HepG2 (cell line): ENCODE measurements around the gene ELMOD1. TPM values are rescaled to one million over a fixed set of nuclear protein-coding genes. Genes with fewer than 3 reads are reported as not detected.

Experiments
- ATAC-seq: fragments of 200-7000 bp; cut with Tn5 transposase; 3 replicates; pipeline ENCODE4 v1.9.1; 2020; ENCODE audit warnings: mild to moderate bottlenecking, moderate library complexity
- BruUV-seq: library from RNA; stranded (reverse); fragments of 400-500 nt; replicated peaks from 2 replicates; lab custom pipeline; 2021; lab: Mats Ljungman, UMichigan
- CTCF ChIA-PET: fragments of 300-600 bp; formaldehyde crosslinking; extraction: SDS; loops from one replicate; lab custom pipeline; 2021; ENCODE audit warnings: low total read pairs, inconsistent platforms, low intra/inter-chr PET ratio; lab: Yijun Ruan, JAX
- POLR2A ChIA-PET: fragments of 350-600 bp; sonication (Branson Sonifier 250); formaldehyde crosslinking; loops from one replicate; lab custom pipeline; 2020; ENCODE audit warnings: antibody characterized with exemption, inconsistent platforms; lab: Yijun Ruan, JAX
- DNase-seq: peaks from one replicate; pipeline ENCODE4 v3.0.0-alpha.2; 2015; ENCODE audit warnings: low spot score
- FAIRE-seq: peaks from 3 replicates; lab custom pipeline; 2011; peaks lifted over from hg19 to GRCh38; lab: Jason Lieb, UNC
- H2AFZ ChIP-seq: one replicate; pipeline ENCODE4 v1.6.1; 2011; ENCODE audit warnings: low read length, inconsistent platforms
- H3K27ac ChIP-seq: fragments of 300-600 bp; 3 replicates; pipeline ENCODE4 v1.8.0; 2011; ENCODE audit warnings: mixed run types, mild to moderate bottlenecking, mixed read lengths, low read length, inconsistent platforms; ENCODE audit not compliant: insufficient read depth; ENCODE audit errors: extremely low read length
- H3K27me3 ChIP-seq, 2 experiments: fragments of 200-600 bp in 1 of 2; 2 replicates in 1 of 2; 3 replicates in 1 of 2; pipeline versions ENCODE4 v1.6.0 to v1.8.0; 2011; ENCODE audit warnings: low read length in 2 of 2, mild to moderate bottlenecking in 2 of 2, moderate library complexity in 2 of 2, inconsistent platforms in 1 of 2; ENCODE audit not compliant: insufficient read depth in 2 of 2, control insufficient read depth in 1 of 2
- H3K36me3 ChIP-seq, 2 experiments: fragments of 200-600 bp in 1 of 2; replicated peaks in 1 of 2; 2 replicates in 1 of 2; 3 replicates in 1 of 2; pipeline versions ENCODE4 v1.5.1 to v1.8.0; 2011; ENCODE audit warnings: low read length in 2 of 2, inconsistent platforms in 1 of 2; ENCODE audit not compliant: insufficient read depth in 2 of 2, control insufficient read depth in 1 of 2
- H3K4me1 ChIP-seq: 2 replicates; pipeline ENCODE4 v1.5.1; 2012; ENCODE audit warnings: low read length, inconsistent platforms; ENCODE audit not compliant: insufficient read depth
- H3K4me2 ChIP-seq: 2 replicates; pipeline ENCODE4 v1.6.0; 2011; ENCODE audit warnings: low read depth, low read length, inconsistent platforms
- H3K4me3 ChIP-seq, 3 experiments: fragments of 200-600 bp in 1 of 3; sonication (generic), shearing (Covaris generic) in 1 of 3; replicated peaks in 1 of 3; 2 replicates each; pipeline ENCODE4 v1.5.1; 2011 to 2016; ENCODE audit warnings: low read length in 3 of 3, inconsistent platforms in 2 of 3, low read depth in 2 of 3, mild to moderate bottlenecking in 2 of 3, control low read depth in 1 of 3, mixed read lengths in 1 of 3; ENCODE audit not compliant: insufficient read depth in 1 of 3
- H3K79me2 ChIP-seq: one replicate; pipeline ENCODE4 v1.6.1; 2011; ENCODE audit warnings: low read length, inconsistent platforms; ENCODE audit not compliant: insufficient read depth
- H3K9ac ChIP-seq: 2 replicates; pipeline ENCODE4 v1.6.0; 2011; ENCODE audit warnings: mild to moderate bottlenecking, low read depth, low read length, inconsistent platforms; ENCODE audit not compliant: insufficient read depth
- H3K9me3 ChIP-seq: 2 replicates; pipeline ENCODE4 v1.5.1; 2012; ENCODE audit warnings: mild to moderate bottlenecking, low read length
- H4K20me1 ChIP-seq: 2 replicates; pipeline ENCODE4 v1.6.0; 2011; ENCODE audit warnings: inconsistent platforms, mild to moderate bottlenecking, low read length, moderate library complexity; ENCODE audit not compliant: insufficient read depth
- BHLHE40 ChIP-seq: IDR thresholded peaks from 2 replicates; pipeline ENCODE4 v1.6.1; 2011; ENCODE audit warnings: low read length, improper control_type of control experiment
- CBFB ChIP-seq: sonication (generic); formaldehyde crosslinking; IDR thresholded peaks from 2 replicates; pipeline ENCODE4 v1.4.0; 2020; ENCODE audit warnings: missing genetic modification reagents
- CBX5 ChIP-seq: sonication (generic); formaldehyde crosslinking; IDR thresholded peaks from 2 replicates; pipeline ENCODE4 v1.4.0; 2020; ENCODE audit warnings: missing genetic modification reagents, borderline replicate concordance
- GTF3A ChIP-seq: sonication (generic); formaldehyde crosslinking; conservative IDR thresholded peaks from 2 replicates; pipeline ENCODE4 v1.4.0; 2020; ENCODE audit warnings: mild to moderate bottlenecking, missing genetic modification reagents
- HOXA3 ChIP-seq: sonication (generic); formaldehyde crosslinking; IDR thresholded peaks from 2 replicates; pipeline ENCODE4 v1.5.0; 2020; ENCODE audit warnings: missing genetic modification reagents
- IRF2 ChIP-seq: IDR thresholded peaks from 2 replicates; pipeline ENCODE4 v1.6.1; 2018; ENCODE audit warnings: missing genetic modification reagents, missing compliant biosample characterization
- MAF1 ChIP-seq: sonication (generic); formaldehyde crosslinking; IDR thresholded peaks from 2 replicates; pipeline ENCODE4 v1.5.0; 2020; ENCODE audit warnings: missing genetic modification reagents, borderline replicate concordance
- MIER3 ChIP-seq: IDR thresholded peaks from 2 replicates; pipeline ENCODE4 v1.6.1; 2016; ENCODE audit warnings: missing compliant biosample characterization, borderline replicate concordance
- NFKB2 ChIP-seq: sonication (generic); formaldehyde crosslinking; IDR thresholded peaks from 2 replicates; pipeline ENCODE4 v1.4.0; 2020; ENCODE audit warnings: missing genetic modification reagents, borderline replicate concordance
- RBM22 ChIP-seq: fragments of 200-400 bp; formaldehyde crosslinking; optimal IDR thresholded peaks from 2 replicates; pipeline ENCODE3; 2017; ENCODE audit warnings: mild to moderate bottlenecking, low read length, moderate library complexity
- SMARCE1 ChIP-seq: fragments of 450-650 bp; IDR thresholded peaks from 2 replicates; pipeline ENCODE4 v1.6.1; 2017; ENCODE audit warnings: borderline replicate concordance
- ZNF24 ChIP-seq: fragments of 450-650 bp; IDR thresholded peaks from 2 replicates; pipeline ENCODE4 v1.6.1; 2017; ENCODE audit warnings: antibody characterized with exemption, mild to moderate bottlenecking
- ZNF292 ChIP-seq: sonication (generic); formaldehyde crosslinking; IDR thresholded peaks from 2 replicates; pipeline ENCODE4 v1.8.1; 2022; ENCODE audit warnings: mild to moderate bottlenecking, low read depth, missing genetic modification reagents, borderline replicate concordance
- ZNF543 ChIP-seq: sonication (generic); formaldehyde crosslinking; IDR thresholded peaks from 2 replicates; pipeline ENCODE4 v1.4.0; 2020; ENCODE audit warnings: mild to moderate bottlenecking, missing genetic modification reagents
- ZNF660 ChIP-seq: sonication (generic); formaldehyde crosslinking; IDR thresholded peaks from 2 replicates; pipeline ENCODE4 v1.5.1; 2020; ENCODE audit warnings: mild to moderate bottlenecking, low read depth, missing genetic modification reagents, borderline replicate concordance
- ZNF816 ChIP-seq: sonication (generic); formaldehyde crosslinking; IDR thresholded peaks from 2 replicates; pipeline ENCODE4 v1.8.0; 2022; ENCODE audit warnings: missing genetic modification reagents, mild to moderate bottlenecking, borderline replicate concordance
- ZSCAN25 ChIP-seq: sonication (generic); formaldehyde crosslinking; IDR thresholded peaks from 2 replicates; pipeline ENCODE4 v1.8.0; 2022; ENCODE audit warnings: mild to moderate bottlenecking, missing genetic modification reagents
- WGBS: methylation state at CpG from one replicate; pipeline ENCODE4 v1.1.6; 2017; ENCODE audit warnings: low lambda C conversion rate; 5-methylcytosine and 5-hydroxymethylcytosine counted together
- in situ Hi-C: cut with HindIII; loops from 2 replicates; pipeline ENCODE4 v1.10.0; 2017; ENCODE audit warnings: low pct_unique_long_range_greater_than_20kb; ENCODE audit not compliant: extremely low pct_ligation_motif_present
- intact Hi-C: fragments of 100-400 bp; cut with micrococcal nuclease; formaldehyde crosslinking; loops from one replicate; pipeline ENCODE4 v1.10.0; 2022; ENCODE audit not compliant: unreplicated experiment
- polyA plus RNA-seq, 8 experiments: library from polyadenylated mRNA; depleted of rRNA in 3 of 8; stranded (reverse) in 7 of 8; unstranded in 1 of 8; fragments of >200 nt; fragmentation: Illumina TruSeq in 4 of 8; extraction: Trizol in 4 of 8; gene quantifications; 2 replicates each; pipeline versions ENCODE4 v1.2.1 to v1.2.3, GENCODE V29; 2011 to 2016; ENCODE audit warnings: low read depth in 4 of 8, missing spikeins in 1 of 8, mixed read lengths in 1 of 8; ENCODE audit not compliant: insufficient read depth in 1 of 8
- total RNA-seq, 5 experiments: library from RNA; depleted of rRNA; stranded (reverse); fragments of >200 nt; fragmentation: Illumina TruSeq; extraction: Trizol; gene quantifications; 2 replicates each; pipeline ENCODE4 v1.2.3, GENCODE V29; 2016; ENCODE audit warnings: low read depth in 1 of 5
- TF ChIP-seq, protein P1 (sequence below): sonication (generic); formaldehyde crosslinking; IDR thresholded peaks from 2 replicates; pipeline ENCODE4 v1.5.0; 2020; ENCODE audit warnings: missing genetic modification reagents, mild to moderate bottlenecking, borderline replicate concordance
- TF ChIP-seq, protein P2 (sequence below): sonication (generic); formaldehyde crosslinking; IDR thresholded peaks from 2 replicates; pipeline ENCODE4 v1.5.1; 2020; ENCODE audit warnings: missing genetic modification reagents, mild to moderate bottlenecking, borderline replicate concordance
- TF ChIP-seq, protein P3 (sequence below): IDR thresholded peaks from 2 replicates; pipeline ENCODE4 v1.6.1; 2012; ENCODE audit warnings: low read depth, low read length, improper control_type of control experiment

Gene ELMOD1
- total and polyA plus RNA-seq, 2 of the 13 experiments (the other 11 are each of a cell fraction or from before 2014, with no cell fraction given) = not detected

DNA sequence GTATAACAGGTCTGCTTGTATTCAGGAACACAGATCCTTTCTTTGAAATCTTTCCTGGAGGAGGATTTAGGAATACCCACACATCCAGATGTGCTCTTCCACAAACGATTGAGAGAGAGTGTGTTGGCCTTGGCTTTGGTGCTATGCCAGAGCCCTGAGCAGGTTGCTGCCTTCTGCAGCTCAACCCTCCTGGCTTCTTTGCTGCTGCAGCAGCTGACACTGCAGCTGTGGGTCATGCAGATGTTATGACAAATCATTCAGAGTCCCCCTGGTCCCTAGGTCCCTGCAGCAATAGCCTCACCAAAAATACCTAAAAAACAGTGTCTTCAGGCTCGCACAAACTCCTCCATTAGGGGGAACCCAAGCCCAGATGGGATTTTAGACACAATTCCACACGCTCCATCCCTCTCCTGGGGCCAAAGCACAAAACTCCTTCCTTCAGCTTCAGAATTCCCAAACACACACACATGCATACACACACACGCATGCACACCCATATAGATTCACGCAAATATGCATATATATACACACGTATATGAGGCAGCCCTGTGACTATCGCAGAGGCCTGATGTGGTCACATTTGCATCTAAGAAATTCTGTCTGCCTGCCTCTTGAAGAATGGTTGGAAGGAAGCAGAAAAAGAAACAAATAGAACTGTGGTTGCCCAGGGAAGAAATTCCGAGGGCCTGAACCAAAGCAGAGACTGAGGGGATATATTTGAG lies 85.5 kb downstream of the ELMOD1 start:
- H3K4me3 ChIP-seq = no peak overlapping the region
- ATAC-seq (no peak), FAIRE-seq (no peak), DNase-seq (no peak)
- ChIA-PET POLR2A (no interaction called here), CTCF (no interaction called here)
- H3K27me3 ChIP-seq = peaks cover 0 to 3% of the 10 kb centered on the region in 2 experiments; a peak in 2 of 5 replicates
- intact Hi-C loops = no loop called here
- no peaks in the 10 kb centered on the region for H4K20me1 ChIP-seq
- TF ChIP-seq ZNF816 (CRISPR knock-in tag) (no peak), NFKB2 (CRISPR knock-in tag) (no peak), GTF3A (CRISPR knock-in tag) (no peak), RBM22 (no peak), HOXA3 (no peak), ZNF660 (CRISPR knock-in tag) (no peak), SMARCE1 (no peak), IRF2 (no peak), CBX5 (no peak), ZSCAN25 (CRISPR knock-in tag) (no peak), ZNF24 (no peak), BHLHE40 (no peak), ZNF292 (CRISPR knock-in tag) (no peak), MAF1 (CRISPR knock-in tag) (no peak), MIER3 (CRISPR knock-in tag) (no peak), ZNF543 (CRISPR knock-in tag) (no peak), CBFB (CRISPR knock-in tag) (no peak)
- TF ChIP-seq, protein P1, sequence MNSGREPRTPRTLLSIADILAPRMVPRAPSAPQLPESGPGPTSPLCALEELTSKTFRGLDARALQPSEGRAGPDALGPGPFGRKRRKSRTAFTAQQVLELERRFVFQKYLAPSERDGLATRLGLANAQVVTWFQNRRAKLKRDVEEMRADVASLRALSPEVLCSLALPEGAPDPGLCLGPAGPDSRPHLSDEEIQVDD (CRISPR knock-in tag) = no peak
- TF ChIP-seq, protein P2, sequence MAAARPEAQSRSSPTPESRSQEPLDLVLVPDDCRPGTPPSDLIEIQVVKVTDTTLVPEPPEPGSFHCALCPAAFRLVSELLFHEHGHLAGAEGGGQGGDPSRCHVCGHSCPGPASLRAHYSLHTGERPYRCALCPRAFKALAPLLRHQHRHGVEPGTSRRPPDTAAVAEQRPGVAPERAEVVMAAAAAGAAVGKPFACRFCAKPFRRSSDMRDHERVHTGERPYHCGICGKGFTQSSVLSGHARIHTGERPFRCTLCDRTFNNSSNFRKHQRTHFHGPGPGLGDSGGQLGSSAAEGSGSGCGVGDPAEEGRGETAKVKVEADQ (CRISPR knock-in tag) = no peak
- TF ChIP-seq, protein P3, sequence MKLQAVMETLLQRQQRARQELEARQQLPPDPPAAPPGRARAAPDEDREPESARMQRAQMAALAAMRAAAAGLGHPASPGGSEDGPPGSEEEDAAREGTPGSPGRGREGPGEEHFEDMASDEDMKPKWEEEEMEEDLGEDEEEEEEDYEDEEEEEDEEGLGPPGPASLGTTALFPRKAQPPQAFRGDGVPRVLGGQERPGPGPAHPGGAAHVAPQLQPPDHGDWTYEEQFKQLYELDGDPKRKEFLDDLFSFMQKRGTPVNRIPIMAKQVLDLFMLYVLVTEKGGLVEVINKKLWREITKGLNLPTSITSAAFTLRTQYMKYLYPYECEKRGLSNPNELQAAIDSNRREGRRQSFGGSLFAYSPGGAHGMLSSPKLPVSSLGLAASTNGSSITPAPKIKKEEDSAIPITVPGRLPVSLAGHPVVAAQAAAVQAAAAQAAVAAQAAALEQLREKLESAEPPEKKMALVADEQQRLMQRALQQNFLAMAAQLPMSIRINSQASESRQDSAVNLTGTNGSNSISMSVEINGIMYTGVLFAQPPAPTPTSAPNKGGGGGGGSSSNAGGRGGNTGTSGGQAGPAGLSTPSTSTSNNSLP = no peak
- no peaks in the 10 kb centered on the region for H3K36me3 ChIP-seq
- WGBS = 16% methylated on average over 7 of the region's 8 CpGs
- no peak overlapping the region for H2AFZ ChIP-seq
- no peaks in the 10 kb centered on the region for H3K4me1 ChIP-seq
- in situ Hi-C loops = no loop called here
- no peak overlapping the region for H3K27ac ChIP-seq
- no peak overlapping the region for H3K9ac ChIP-seq
- no peaks in the 10 kb centered on the region for H3K9me3 ChIP-seq
- H3K79me2 ChIP-seq = no peaks in the 10 kb centered on the region
- no peak overlapping the region for H3K4me2 ChIP-seq
- no TSS peak for BruUV-seq
